ENCODE results near the gene BAG5.

Gene BAG5

DNA sequence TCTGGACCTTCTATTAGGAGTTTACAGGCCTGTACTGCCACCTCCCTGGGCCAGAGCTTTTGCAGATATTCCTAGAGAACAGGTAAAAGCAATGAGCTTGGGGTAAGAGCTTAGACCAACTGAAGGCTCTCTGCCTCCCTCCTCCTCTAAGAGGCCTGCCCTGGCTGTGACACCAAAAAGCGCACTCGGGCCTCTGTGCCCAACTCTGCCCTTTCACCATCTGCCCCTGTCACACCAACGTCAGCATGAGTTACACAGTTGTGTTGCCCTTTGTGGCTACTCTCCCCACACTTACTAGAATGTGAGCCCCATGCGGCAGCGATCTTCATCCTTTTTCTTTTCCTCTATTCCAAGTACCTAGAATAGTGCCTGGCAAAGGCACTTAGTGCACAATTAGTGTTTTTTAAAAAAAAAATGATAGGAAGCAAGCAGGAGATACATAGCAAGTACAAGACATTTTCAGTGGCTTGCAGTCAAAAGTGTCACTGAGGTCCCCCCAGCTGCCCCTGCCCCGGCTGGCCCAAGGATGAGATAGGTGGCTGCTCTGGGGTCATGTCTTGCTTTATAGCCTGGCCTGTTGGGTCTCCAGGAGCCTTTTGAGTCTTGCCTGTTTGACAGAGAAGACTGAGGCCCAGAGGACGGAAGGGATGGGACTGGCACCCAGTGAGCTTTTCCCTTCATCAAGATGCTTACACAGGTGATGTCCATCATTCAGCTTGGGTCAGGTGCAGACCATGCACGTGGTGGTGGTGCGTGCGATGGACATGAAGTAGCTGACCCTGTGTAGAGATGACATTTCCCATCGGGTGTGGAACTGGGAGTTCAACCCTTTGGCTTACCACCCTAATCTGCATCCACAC is 52.4 kb downstream of the BAG5 start:
- no peaks in the 10 kb centered on the region for H3K9me3 ChIP-seq (ENCODE audit: control insufficient read depth in 5 of 5, low read length in 5 of 5)
- H3K27me3 ChIP-seq (ENCODE audit: control insufficient read depth in 5 of 5, insufficient read depth in 4 of 5, low read length in 5 of 5): no peaks in the 10 kb centered on the region
- peaks cover 0 to 47% (median 27%) of the 10 kb centered on the region in 5 donors for H3K36me3 ChIP-seq (ENCODE audit: control insufficient read depth in 5 of 5, insufficient read depth in 5 of 5, low read length in 5 of 5)
- H3K9ac ChIP-seq (ENCODE audit: low read length in 5 of 5): no peak overlapping the region
- H3K4me3 ChIP-seq (ENCODE audit: low read depth in 1 of 5, low read length in 5 of 5): no peak overlapping the region
- H3K27ac ChIP-seq (ENCODE audit: low read depth, low read length): no peak overlapping the region
- peaks cover 4 to 21% (median 13%) of the 10 kb centered on the region in 5 donors for H3K4me1 ChIP-seq (ENCODE audit: control insufficient read depth in 5 of 5, insufficient read depth in 5 of 5, low read length in 5 of 5)

DNA sequence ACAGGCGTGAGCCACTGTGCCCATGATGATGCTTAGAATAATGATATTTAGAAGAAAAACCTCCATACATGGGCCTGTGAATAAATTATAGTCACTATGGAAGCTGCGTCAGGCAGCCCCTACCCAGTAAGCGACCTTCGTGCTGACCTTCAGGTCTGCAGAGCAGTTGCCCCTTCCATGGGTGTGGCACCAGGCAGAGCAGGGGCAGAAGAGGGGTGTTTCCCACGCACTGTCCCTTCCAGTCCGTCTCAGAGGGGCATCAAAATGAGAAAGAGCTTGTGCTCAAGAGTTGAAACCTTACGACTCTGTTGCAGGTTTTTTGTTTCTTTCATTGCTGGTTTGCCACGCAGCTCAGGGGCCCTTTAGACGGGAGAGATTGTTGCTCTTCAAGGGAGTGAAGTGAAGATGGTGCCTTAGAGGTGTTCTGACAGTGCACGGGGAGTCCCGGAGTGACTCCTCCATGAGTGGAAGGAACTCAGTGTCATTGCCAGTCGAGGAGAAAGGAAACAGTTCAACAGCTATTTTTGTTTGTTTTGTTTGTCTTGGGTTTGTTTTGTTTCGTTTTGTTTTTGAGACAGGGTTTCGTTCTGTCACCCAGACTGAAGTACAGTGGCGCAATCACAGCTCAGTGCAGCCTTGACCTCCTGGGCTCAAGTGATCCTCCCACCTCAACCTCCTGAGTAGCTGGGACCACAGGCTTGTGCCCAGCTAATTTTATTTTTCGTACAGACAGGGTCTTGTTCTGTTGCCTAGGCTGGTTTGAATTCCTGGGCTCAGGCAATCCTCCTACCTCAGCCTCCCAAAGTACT is 53.7 kb downstream of the BAG5 start:
- H3K4me3 ChIP-seq (ENCODE audit: low read depth in 1 of 5, low read length in 5 of 5): no peak overlapping the region
- H3K9ac ChIP-seq (ENCODE audit: low read length in 5 of 5): no peak overlapping the region
- no peaks in the 10 kb centered on the region for H3K27me3 ChIP-seq (ENCODE audit: control insufficient read depth in 5 of 5, insufficient read depth in 4 of 5, low read length in 5 of 5)
- H3K9me3 ChIP-seq (ENCODE audit: control insufficient read depth in 5 of 5, low read length in 5 of 5): no peaks in the 10 kb centered on the region
- H3K4me1 ChIP-seq (ENCODE audit: control insufficient read depth in 5 of 5, insufficient read depth in 5 of 5, low read length in 5 of 5): peaks cover 4 to 18% (median 13%) of the 10 kb centered on the region in 5 donors
- no peak overlapping the region for H3K27ac ChIP-seq (ENCODE audit: low read depth, low read length)
- H3K36me3 ChIP-seq (ENCODE audit: control insufficient read depth in 5 of 5, insufficient read depth in 5 of 5, low read length in 5 of 5): peaks cover 0 to 56% (median 38%) of the 10 kb centered on the region in 5 donors

DNA sequence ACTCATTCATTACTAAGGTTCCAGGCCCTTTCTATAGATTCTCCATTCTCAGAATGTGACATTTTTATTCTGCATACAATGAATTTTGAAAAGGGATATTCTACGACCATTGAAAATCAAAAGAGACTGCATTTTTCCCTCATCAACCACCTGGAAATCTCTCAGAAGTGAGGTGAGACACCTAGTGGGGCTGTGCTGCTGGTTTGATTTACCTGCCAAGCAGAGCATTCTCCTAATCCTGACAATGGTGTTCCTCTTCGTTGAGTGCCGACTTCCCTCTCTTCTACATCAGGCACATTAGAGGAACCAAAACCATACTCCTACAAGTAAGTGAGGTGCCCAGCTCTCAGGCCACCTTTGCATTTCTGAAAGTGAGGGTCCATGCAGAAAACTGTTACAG is 54.7 kb downstream of the BAG5 start:
- peaks cover 0 to 8% (median 4%) of the 10 kb centered on the region in 5 donors for H3K4me1 ChIP-seq (ENCODE audit: control insufficient read depth in 5 of 5, insufficient read depth in 5 of 5, low read length in 5 of 5)
- H3K27ac ChIP-seq (ENCODE audit: low read depth, low read length): no peak overlapping the region
- H3K4me3 ChIP-seq (ENCODE audit: low read depth in 1 of 5, low read length in 5 of 5): no peak overlapping the region
- H3K9ac ChIP-seq (ENCODE audit: low read length in 5 of 5): no peak overlapping the region
- H3K9me3 ChIP-seq (ENCODE audit: control insufficient read depth in 5 of 5, low read length in 5 of 5): no peaks in the 10 kb centered on the region
- no peaks in the 10 kb centered on the region for H3K27me3 ChIP-seq (ENCODE audit: control insufficient read depth in 5 of 5, insufficient read depth in 4 of 5, low read length in 5 of 5)
- peaks cover 0 to 65% (median 48%) of the 10 kb centered on the region in 5 donors for H3K36me3 ChIP-seq (ENCODE audit: control insufficient read depth in 5 of 5, insufficient read depth in 5 of 5, low read length in 5 of 5)

Measured in subcutaneous abdominal adipose tissue (tissue), 5 donors.